HEK293 (cell line): Measurements from ENCODE around the gene HABP4.

Experiments used
- CTCF ChIA-PET: fragments of 350-600 bp; formaldehyde crosslinking; extraction: SDS; loops from one replicate; lab custom pipeline; 2021; ENCODE audit warnings: antibody characterized with exemption; lab: Yijun Ruan, JAX
- POLR2A ChIA-PET: fragments of 300-600 bp; formaldehyde crosslinking; extraction: SDS; loops from one replicate; lab custom pipeline; 2020; ENCODE audit warnings: antibody characterized with exemption, inconsistent platforms; lab: Yijun Ruan, JAX
- H3K27ac ChIP-seq: fragments of 200-500 bp; sonication (Bioruptor generic); 2 replicates; pipeline ENCODE4 v1.5.1; 2014; ENCODE audit warnings: low read depth, low read length, control low read depth, inconsistent platforms; ENCODE audit errors: extremely low read depth
- H3K36me3 ChIP-seq, 2 experiments: fragments of 200-500 bp in 1 of 2; sonication (Bioruptor generic) in 1 of 2; 1 replicate in 1 of 2; 2 replicates in 1 of 2; pipeline ENCODE4 v1.5.1; 2014 to 2017; ENCODE audit warnings: inconsistent platforms in 2 of 2, low read length in 2 of 2; ENCODE audit not compliant: control insufficient read depth in 2 of 2, insufficient read depth in 1 of 2
- H3K4me1 ChIP-seq: fragments of 200-500 bp; sonication (Bioruptor generic); 2 replicates; pipeline ENCODE4 v1.5.1; 2014; ENCODE audit warnings: mild to moderate bottlenecking, low read length, inconsistent platforms; ENCODE audit not compliant: control insufficient read depth, insufficient read depth
- H3K4me3 ChIP-seq: 2 replicates; pipeline ENCODE4 v1.5.1; 2011; ENCODE audit warnings: low read depth, mild to moderate bottlenecking, control low read depth, low read length, moderate library complexity
- H3K9me3 ChIP-seq: fragments of 200-500 bp; sonication (Bioruptor generic); 2 replicates; pipeline ENCODE4 v1.5.1; 2014; ENCODE audit warnings: low read depth, low read length, inconsistent platforms; ENCODE audit not compliant: control insufficient read depth, insufficient read depth
- HOXD13 ChIP-seq: sonication (generic); formaldehyde crosslinking; IDR thresholded peaks from 2 replicates; pipeline ENCODE4 v1.8.0; 2022; ENCODE audit warnings: missing genetic modification reagents, borderline replicate concordance
- KLF16 ChIP-seq: fragments of 450-650 bp; formaldehyde crosslinking; IDR thresholded peaks from 2 replicates; pipeline ENCODE4 v1.5.1; 2017; ENCODE audit warnings: missing biosample characterization, missing genetic modification characterization
- MYNN ChIP-seq: fragments of 450-650 bp; formaldehyde crosslinking; IDR thresholded peaks from 2 replicates; pipeline ENCODE4 v1.5.1; 2016; ENCODE audit warnings: missing biosample characterization, missing genetic modification characterization, borderline replicate concordance
- OVOL3 ChIP-seq: fragments of 450-650 bp; formaldehyde crosslinking; IDR thresholded peaks from 2 replicates; pipeline ENCODE4 v1.5.1; 2016; ENCODE audit warnings: missing biosample characterization, missing genetic modification characterization
- ZBTB20 ChIP-seq: fragments of 450-650 bp; formaldehyde crosslinking; IDR thresholded peaks from 2 replicates; pipeline ENCODE4 v1.5.1; 2016; ENCODE audit warnings: missing biosample characterization, missing genetic modification characterization
- ZNF211 ChIP-seq: fragments of 450-650 bp; formaldehyde crosslinking; IDR thresholded peaks from 2 replicates; pipeline ENCODE4 v1.5.1; 2016; ENCODE audit warnings: low read depth, missing biosample characterization, missing genetic modification characterization
- ZNF23 ChIP-seq: fragments of 450-650 bp; formaldehyde crosslinking; IDR thresholded peaks from 2 replicates; pipeline ENCODE4 v1.5.1; 2016; ENCODE audit warnings: missing biosample characterization, missing genetic modification characterization, borderline replicate concordance
- ZNF24 ChIP-seq: fragments of 450-650 bp; formaldehyde crosslinking; IDR thresholded peaks from 2 replicates; pipeline ENCODE4 v1.5.1; 2016; ENCODE audit warnings: missing biosample characterization, missing genetic modification characterization
- ZNF311 ChIP-seq: fragments of 450-650 bp; formaldehyde crosslinking; IDR thresholded peaks from 2 replicates; pipeline ENCODE4 v1.5.1; 2017; ENCODE audit warnings: missing biosample characterization, missing genetic modification characterization, borderline replicate concordance
- ZNF423 ChIP-seq: fragments of 450-650 bp; formaldehyde crosslinking; IDR thresholded peaks from 2 replicates; pipeline ENCODE4 v1.5.1; 2016; ENCODE audit warnings: missing biosample characterization, missing genetic modification characterization
- ZNF555 ChIP-seq: fragments of 450-650 bp; formaldehyde crosslinking; conservative IDR thresholded peaks from 2 replicates; pipeline ENCODE4 v1.5.1; 2017; ENCODE audit warnings: missing biosample characterization, mild to moderate bottlenecking, missing genetic modification characterization, inconsistent platforms
- ZNF580 ChIP-seq: fragments of 450-650 bp; formaldehyde crosslinking; IDR thresholded peaks from 2 replicates; pipeline ENCODE4 v1.5.1; 2016; ENCODE audit warnings: missing biosample characterization, missing genetic modification characterization
- ZNF596 ChIP-seq: fragments of 450-650 bp; IDR thresholded peaks from 2 replicates; pipeline ENCODE4 v1.5.0; 2018; ENCODE audit warnings: missing biosample characterization, mild to moderate bottlenecking, missing genetic modification characterization, moderate library complexity
- ZNF621 ChIP-seq: fragments of 450-650 bp; formaldehyde crosslinking; IDR thresholded peaks from 2 replicates; pipeline ENCODE4 v1.5.1; 2017; ENCODE audit warnings: missing biosample characterization, missing genetic modification characterization
- ZNF624 ChIP-seq: fragments of 450-650 bp; formaldehyde crosslinking; IDR thresholded peaks from 2 replicates; pipeline ENCODE4 v1.5.1; 2017; ENCODE audit warnings: missing biosample characterization, missing genetic modification characterization
- ZNF677 ChIP-seq: fragments of 450-650 bp; IDR thresholded peaks from 2 replicates; pipeline ENCODE4 v1.5.0; 2018; ENCODE audit warnings: missing biosample characterization, mild to moderate bottlenecking, missing genetic modification characterization, moderate library complexity
- ZNF792 ChIP-seq: fragments of 450-650 bp; formaldehyde crosslinking; IDR thresholded peaks from 2 replicates; pipeline ENCODE4 v1.5.1; 2016; ENCODE audit warnings: missing biosample characterization, missing genetic modification characterization
- TF ChIP-seq, protein P1 (sequence below): fragments of 450-650 bp; formaldehyde crosslinking; IDR thresholded peaks from 2 replicates; pipeline ENCODE4 v1.5.1; 2017; ENCODE audit warnings: missing biosample characterization, missing genetic modification characterization
- TF ChIP-seq, protein P2 (sequence below): fragments of 450-650 bp; formaldehyde crosslinking; IDR thresholded peaks from 2 replicates; pipeline ENCODE4 v1.5.1; 2017; ENCODE audit warnings: missing biosample characterization, missing genetic modification characterization

Gene HABP4

DNA sequence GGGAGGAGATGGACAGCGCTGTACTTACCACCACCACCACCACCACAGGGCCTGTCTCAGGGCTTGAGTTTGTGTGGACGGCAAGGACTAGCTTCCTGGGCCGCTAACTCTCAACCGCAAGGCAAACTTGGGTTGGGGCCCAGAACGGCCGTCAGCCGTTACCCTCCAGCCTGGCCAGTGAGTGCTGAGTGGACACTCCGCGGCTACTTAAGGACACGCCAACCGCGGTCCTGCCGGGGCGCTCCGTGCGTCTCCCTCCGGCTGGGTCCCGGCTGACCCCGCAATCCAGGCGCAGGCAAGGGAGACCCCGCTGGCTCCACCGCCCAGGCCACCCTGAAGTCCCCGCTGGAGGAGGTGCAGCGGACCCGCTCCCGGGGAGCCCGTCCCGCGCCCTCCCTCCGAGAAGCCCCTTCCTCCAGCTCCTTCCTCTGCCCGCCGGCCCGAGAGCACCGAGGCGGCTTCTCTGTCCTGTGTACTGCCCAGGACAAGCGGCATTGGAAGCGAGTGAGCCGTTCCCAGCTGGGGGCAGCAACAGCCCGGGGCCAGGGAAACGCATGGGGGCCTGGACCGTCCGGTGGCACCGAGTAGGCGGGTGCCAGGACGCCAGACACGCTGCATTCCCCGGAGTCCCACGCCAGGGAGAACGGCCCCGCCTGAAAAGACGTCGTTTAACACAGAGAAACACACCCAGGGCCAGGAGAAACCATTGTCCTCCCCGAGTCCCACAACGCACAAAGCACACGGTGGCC lies 46.6 kb downstream of the HABP4 start:
- no peak overlapping the region for H3K27ac ChIP-seq
- H3K9me3 ChIP-seq: no peaks in the 10 kb centered on the region
- H3K4me3 ChIP-seq: no peak overlapping the region
- no peak for TF ChIP-seq ZNF596 (tag by site-specific recombination)
- no peak for TF ChIP-seq MYNN (tag by site-specific recombination)
- no peak for TF ChIP-seq ZBTB20 (tag by site-specific recombination)
- no peak for TF ChIP-seq ZNF555
- no peak for TF ChIP-seq ZNF624 (tag by site-specific recombination)
- TF ChIP-seq OVOL3: no peak
- ChIA-PET POLR2A (no interaction called here), CTCF (no interaction called here)
- H3K4me1 ChIP-seq: no peaks in the 10 kb centered on the region
- peaks cover 0 to 16% of the 10 kb centered on the region in 2 experiments; a peak in 2 of 3 replicates for H3K36me3 ChIP-seq

DNA sequence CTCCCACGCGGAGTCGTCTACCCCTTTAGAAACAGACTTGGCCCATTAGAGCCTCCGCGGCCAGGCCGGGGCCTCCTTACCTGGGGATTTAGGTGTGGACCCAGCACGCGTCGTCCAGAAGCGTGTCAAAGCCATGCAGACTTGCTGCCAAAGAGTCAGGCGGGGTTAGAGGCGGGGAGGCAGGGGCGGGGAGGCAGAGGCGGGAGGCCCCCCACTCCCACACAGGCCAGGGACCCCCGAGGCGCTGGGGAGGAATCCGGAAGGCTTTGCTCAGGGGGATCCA lies 47.1 kb downstream of the HABP4 start:
- Histone ChIP-seq H3K4me3 (no peak overlapping the region), H3K4me1 (no peaks in the 10 kb centered on the region), H3K27ac (no peak overlapping the region), H3K36me3 (peaks cover 0 to 11% of the 10 kb centered on the region in 2 experiments; a peak in 2 of 3 replicates), H3K9me3 (no peaks in the 10 kb centered on the region)
- ChIA-PET CTCF (no interaction called here), POLR2A (no interaction called here)
- TF ChIP-seq KLF16 (no peak), HOXD13 (CRISPR knock-in tag) (no peak), ZNF211 (tag by site-specific recombination) (no peak), ZNF621 (tag by site-specific recombination) (no peak), ZNF792 (tag by site-specific recombination) (no peak), ZNF580 (tag by site-specific recombination) (no peak), ZNF677 (tag by site-specific recombination) (no peak), ZNF24 (tag by site-specific recombination) (no peak), ZNF423 (tag by site-specific recombination) (no peak), ZNF23 (tag by site-specific recombination) (no peak), ZNF311 (tag by site-specific recombination) (no peak)
- TF ChIP-seq, protein P1, sequence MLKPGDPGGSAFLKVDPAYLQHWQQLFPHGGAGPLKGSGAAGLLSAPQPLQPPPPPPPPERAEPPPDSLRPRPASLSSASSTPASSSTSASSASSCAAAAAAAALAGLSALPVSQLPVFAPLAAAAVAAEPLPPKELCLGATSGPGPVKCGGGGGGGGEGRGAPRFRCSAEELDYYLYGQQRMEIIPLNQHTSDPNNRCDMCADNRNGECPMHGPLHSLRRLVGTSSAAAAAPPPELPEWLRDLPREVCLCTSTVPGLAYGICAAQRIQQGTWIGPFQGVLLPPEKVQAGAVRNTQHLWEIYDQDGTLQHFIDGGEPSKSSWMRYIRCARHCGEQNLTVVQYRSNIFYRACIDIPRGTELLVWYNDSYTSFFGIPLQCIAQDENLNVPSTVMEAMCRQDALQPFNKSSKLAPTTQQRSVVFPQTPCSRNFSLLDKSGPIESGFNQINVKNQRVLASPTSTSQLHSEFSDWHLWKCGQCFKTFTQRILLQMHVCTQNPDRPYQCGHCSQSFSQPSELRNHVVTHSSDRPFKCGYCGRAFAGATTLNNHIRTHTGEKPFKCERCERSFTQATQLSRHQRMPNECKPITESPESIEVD (tag by site-specific recombination): no peak
- TF ChIP-seq, protein P2, sequence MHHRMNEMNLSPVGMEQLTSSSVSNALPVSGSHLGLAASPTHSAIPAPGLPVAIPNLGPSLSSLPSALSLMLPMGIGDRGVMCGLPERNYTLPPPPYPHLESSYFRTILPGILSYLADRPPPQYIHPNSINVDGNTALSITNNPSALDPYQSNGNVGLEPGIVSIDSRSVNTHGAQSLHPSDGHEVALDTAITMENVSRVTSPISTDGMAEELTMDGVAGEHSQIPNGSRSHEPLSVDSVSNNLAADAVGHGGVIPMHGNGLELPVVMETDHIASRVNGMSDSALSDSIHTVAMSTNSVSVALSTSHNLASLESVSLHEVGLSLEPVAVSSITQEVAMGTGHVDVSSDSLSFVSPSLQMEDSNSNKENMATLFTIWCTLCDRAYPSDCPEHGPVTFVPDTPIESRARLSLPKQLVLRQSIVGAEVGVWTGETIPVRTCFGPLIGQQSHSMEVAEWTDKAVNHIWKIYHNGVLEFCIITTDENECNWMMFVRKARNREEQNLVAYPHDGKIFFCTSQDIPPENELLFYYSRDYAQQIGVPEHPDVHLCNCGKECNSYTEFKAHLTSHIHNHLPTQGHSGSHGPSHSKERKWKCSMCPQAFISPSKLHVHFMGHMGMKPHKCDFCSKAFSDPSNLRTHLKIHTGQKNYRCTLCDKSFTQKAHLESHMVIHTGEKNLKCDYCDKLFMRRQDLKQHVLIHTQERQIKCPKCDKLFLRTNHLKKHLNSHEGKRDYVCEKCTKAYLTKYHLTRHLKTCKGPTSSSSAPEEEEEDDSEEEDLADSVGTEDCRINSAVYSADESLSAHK (tag by site-specific recombination): no peak
